K562 (cell line): ENCODE results near the gene COL8A2. TPM values are rescaled to one million over a fixed set of nuclear protein-coding genes. Genes with fewer than 3 reads are reported as not detected.
A peak's percentile ranks its signal among the peaks of the same experiment; 100 is the strongest.

Experiments
- ATAC-seq: fragments of 200-7000 bp; cut with Tn5 transposase; 3 replicates; pipeline ENCODE4 v1.9.1; 2020; ENCODE audit warnings: moderate library complexity
- BruUV-seq: library from RNA; stranded (reverse); fragments of 400-500 nt; replicated peaks from 2 replicates; lab custom pipeline; 2021; lab: Mats Ljungman, UMichigan
- CTCF ChIA-PET: fragments of 300-600 bp; formaldehyde crosslinking; extraction: SDS; loops from one replicate; lab custom pipeline; 2021; ENCODE audit warnings: low intra/inter-chr PET ratio; lab: Yijun Ruan, JAX
- POLR2A ChIA-PET: fragments of 300-600, 350-650 bp; sonication (Branson Sonifier 250); formaldehyde crosslinking; extraction: SDS; loops from one replicate; lab custom pipeline; 2021; ENCODE audit warnings: antibody characterized with exemption, inconsistent platforms; lab: Yijun Ruan, JAX
- DNase-seq, 4 experiments: peaks; one replicate each; pipeline versions ENCODE4 v3.0.0 to v3.0.0-alpha.2; 2011 to 2018; ENCODE audit warnings: low spot score in 3 of 4, mixed read lengths in 3 of 4; ENCODE audit errors: extremely low read depth in 1 of 4
- FAIRE-seq: peaks from 2 replicates; lab custom pipeline; 2011; peaks lifted over from hg19 to GRCh38; lab: Jason Lieb, UNC
- H2AFZ ChIP-seq: 2 replicates; pipeline ENCODE4 v1.6.0; 2011; ENCODE audit warnings: low read depth, low read length, control low read depth, inconsistent platforms
- H3K27ac ChIP-seq: fragments of 200-600 bp; 3 replicates; pipeline ENCODE4 v1.8.0; 2011; ENCODE audit warnings: low read depth, mild to moderate bottlenecking, control low read depth, inconsistent platforms, low read length, moderate library complexity, mixed read lengths; ENCODE audit errors: extremely low read depth
- H3K27me3 ChIP-seq, 2 experiments: fragments of 300-600 bp in 1 of 2; 2 replicates in 1 of 2; 3 replicates in 1 of 2; pipeline versions ENCODE4 v1.6.0 to v1.8.0; 2011; ENCODE audit warnings: inconsistent platforms in 2 of 2, low read length in 2 of 2, mild to moderate bottlenecking in 1 of 2, mixed read lengths in 1 of 2, moderate library complexity in 1 of 2; ENCODE audit not compliant: control insufficient read depth in 2 of 2, insufficient read depth in 2 of 2
- H3K36me3 ChIP-seq: fragments of 300-600 bp; 3 replicates; pipeline ENCODE4 v1.8.0; 2011; ENCODE audit warnings: mild to moderate bottlenecking, low read length, inconsistent platforms; ENCODE audit not compliant: control insufficient read depth, insufficient read depth
- H3K4me1 ChIP-seq, 2 experiments: fragments of 200-600 bp in 1 of 2; replicated peaks in 1 of 2; 2 replicates in 1 of 2; 3 replicates in 1 of 2; pipeline versions ENCODE4 v1.5.1 to v1.8.0; 2011; ENCODE audit warnings: inconsistent platforms in 2 of 2, low read length in 2 of 2, mild to moderate bottlenecking in 1 of 2, mixed read lengths in 1 of 2, moderate library complexity in 1 of 2; ENCODE audit not compliant: control insufficient read depth in 2 of 2, insufficient read depth in 2 of 2
- H3K4me2 ChIP-seq: 2 replicates; pipeline ENCODE4 v1.6.1; 2011; ENCODE audit warnings: low read length, control low read depth, inconsistent platforms, mixed read lengths; ENCODE audit not compliant: insufficient read depth
- H3K4me3 ChIP-seq: fragments of 200-600 bp; sonication (generic), shearing (Covaris generic); 2 replicates; pipeline ENCODE4 v1.5.1; 2016; ENCODE audit warnings: control low read depth, inconsistent platforms
- H3K79me2 ChIP-seq: fragments of 200-600 bp; 3 replicates; pipeline ENCODE4 v1.8.0; 2011; ENCODE audit warnings: low read length, inconsistent platforms; ENCODE audit not compliant: control insufficient read depth, insufficient read depth
- H3K9ac ChIP-seq, 2 experiments: 2 replicates each; pipeline versions ENCODE4 v1.6.0 to v1.6.1; 2011; ENCODE audit warnings: low read depth in 2 of 2, low read length in 2 of 2, control low read depth in 1 of 2, inconsistent platforms in 1 of 2, mild to moderate bottlenecking in 1 of 2, mixed read lengths in 1 of 2; ENCODE audit not compliant: insufficient read depth in 1 of 2
- H3K9me1 ChIP-seq: one replicate; pipeline ENCODE4 v1.6.0; 2011; ENCODE audit warnings: inconsistent platforms, mild to moderate bottlenecking, low read length, moderate library complexity; ENCODE audit not compliant: control insufficient read depth, insufficient read depth
- H3K9me3 ChIP-seq: replicated peaks from 2 replicates; pipeline ENCODE4 v1.5.1; 2011; ENCODE audit warnings: low read depth, low read length, inconsistent platforms; ENCODE audit not compliant: control insufficient read depth, insufficient read depth
- H4K20me1 ChIP-seq: replicated peaks from 2 replicates; pipeline ENCODE4 v1.6.1; 2011; ENCODE audit warnings: low read length, inconsistent platforms, mixed read lengths; ENCODE audit not compliant: control insufficient read depth, insufficient read depth
- ADNP ChIP-seq: fragments of 200-800 bp; sonication (Bioruptor generic); IDR thresholded peaks from 2 replicates; pipeline ENCODE4 v1.6.1; 2016; ENCODE audit warnings: missing genetic modification characterization, missing compliant biosample characterization
- BCOR ChIP-seq: fragments of 450-650 bp; IDR thresholded peaks from 2 replicates; pipeline ENCODE4 v1.6.1; 2016
- CHD4 ChIP-seq: fragments of 200-600 bp; sonication (generic); IDR thresholded peaks from 3 replicates; pipeline ENCODE4 v1.6.1; 2012; ENCODE audit warnings: low read depth, mild to moderate bottlenecking, mixed read lengths, low read length, inconsistent platforms; ENCODE audit not compliant: insufficient read depth, insufficient replicate concordance, poor library complexity, severe bottlenecking
- ESRRA ChIP-seq: fragments of 450-650 bp; IDR thresholded peaks from 2 replicates; pipeline ENCODE4 v1.6.1; 2014; ENCODE audit warnings: low read depth, mild to moderate bottlenecking, moderate library complexity, borderline replicate concordance
- HDAC1 ChIP-seq, 2 experiments: fragments of 450-650 bp; IDR thresholded peaks; 2 replicates each; pipeline ENCODE4 v1.6.1; 2016 to 2017; ENCODE audit warnings: inconsistent platforms in 1 of 2, mild to moderate bottlenecking in 1 of 2, moderate library complexity in 1 of 2
- HDAC2 ChIP-seq: fragments of 450-650 bp; IDR thresholded peaks from 2 replicates; pipeline ENCODE4 v1.6.1; 2016; ENCODE audit warnings: mild to moderate bottlenecking
- KDM1A ChIP-seq, 2 experiments: fragments of 450-650 bp; IDR thresholded peaks; 2 replicates each; pipeline ENCODE4 v1.6.1; 2016; ENCODE audit warnings: mild to moderate bottlenecking in 2 of 2
- MAFG ChIP-seq: fragments of 450-650 bp; conservative IDR thresholded peaks from 2 replicates; pipeline ENCODE4 v1.6.1; 2016; ENCODE audit warnings: missing genetic modification characterization, missing compliant biosample characterization
- RBM25 ChIP-seq: fragments of 200-400 bp; formaldehyde crosslinking; IDR thresholded peaks from 2 replicates; pipeline ENCODE4 v1.6.1; 2018; ENCODE audit warnings: low read length, low read depth, moderate library complexity; ENCODE audit not compliant: severe bottlenecking
- RCOR1 ChIP-seq, 2 experiments: IDR thresholded peaks; 2 replicates each; pipeline ENCODE4 v1.6.1; 2012; ENCODE audit warnings: low read depth in 2 of 2, low read length in 2 of 2, borderline replicate concordance in 1 of 2, improper control_type of control experiment in 1 of 2
- SAP30 ChIP-seq: fragments of 200-600 bp; sonication (generic); IDR thresholded peaks from 2 replicates; pipeline ENCODE4 v1.6.1; 2012; ENCODE audit warnings: borderline replicate concordance, low read depth, mild to moderate bottlenecking, moderate library complexity, low read length, control low read depth, inconsistent platforms; ENCODE audit not compliant: insufficient read depth, poor library complexity, severe bottlenecking
- SMARCA5 ChIP-seq: fragments of 450-650 bp; IDR thresholded peaks from 2 replicates; pipeline ENCODE4 v1.6.1; 2016
- ZNF24 ChIP-seq: fragments of 450-650 bp; IDR thresholded peaks from 2 replicates; pipeline ENCODE4 v1.6.1; 2016
- WGBS: fragments of 100-300 bp; shearing (Covaris generic); methylation state at CpG from one replicate; pipeline ENCODE4 v1.1.6; 2016; ENCODE audit warnings: low coverage, mixed read lengths; ENCODE audit not compliant: insufficient coverage; ENCODE audit errors: missing lambda C conversion rate; 5-methylcytosine and 5-hydroxymethylcytosine counted together
- in situ Hi-C: fragments of 300-500 bp; cut with MboI; formaldehyde crosslinking; loops from 4 replicates; pipeline ENCODE4 v1.15.0; 2018; ENCODE audit warnings: inconsistent platforms, mixed read lengths
- intact Hi-C: fragments of 100-400 bp; cut with micrococcal nuclease; formaldehyde crosslinking; loops from 2 replicates; pipeline ENCODE4 v1.14.2; 2022
- polyA plus RNA-seq, 8 experiments: library from polyadenylated mRNA; depleted of rRNA in 4 of 8; stranded (reverse) in 5 of 8; unstranded in 3 of 8; fragments of >200 nt; fragmentation: Nextera tagmentation in 2 of 8; fragmentation: Illumina TruSeq in 1 of 8; extraction: Ambion mirVana in 2 of 8; extraction: Trizol in 1 of 8; gene quantifications; 2 replicates each; pipeline versions ENCODE4 v1.2.1 to v1.2.3, GENCODE V29; 2011 to 2014; ENCODE audit warnings: inconsistent platforms in 1 of 8, missing spikeins in 1 of 8
- total RNA-seq, 7 experiments: library from RNA; depleted of rRNA in 6 of 7; stranded (reverse); fragments of >200 nt in 6 of 7; fragmentation: Illumina TruSeq in 2 of 7; extraction: Trizol in 2 of 7; gene quantifications; 2 replicates each; pipeline versions ENCODE4 v1.2.1 to v1.2.3, GENCODE V29; 2011 to 2021; ENCODE audit warnings: low replicate concordance in 1 of 7
- TF ChIP-seq, protein P1 (sequence below): sonication (generic); formaldehyde crosslinking; IDR thresholded peaks from 2 replicates; pipeline ENCODE4 v1.8.1; 2023; ENCODE audit warnings: mild to moderate bottlenecking, missing genetic modification reagents
- TF ChIP-seq, protein P2 (sequence below): fragments of 250-450 bp; sonication (Bioruptor Pico); IDR thresholded peaks from 2 replicates; pipeline ENCODE4 v1.5.0; 2021; ENCODE audit warnings: mild to moderate bottlenecking, moderate library complexity

COL8A2 gene
- total and polyA plus RNA-seq, 9 of the 15 experiments (the other 6 are each of a cell fraction or from before 2014, with no cell fraction given): 0.03 to 0.14 (median 0.04) TPM; not detected in 5

DNA sequence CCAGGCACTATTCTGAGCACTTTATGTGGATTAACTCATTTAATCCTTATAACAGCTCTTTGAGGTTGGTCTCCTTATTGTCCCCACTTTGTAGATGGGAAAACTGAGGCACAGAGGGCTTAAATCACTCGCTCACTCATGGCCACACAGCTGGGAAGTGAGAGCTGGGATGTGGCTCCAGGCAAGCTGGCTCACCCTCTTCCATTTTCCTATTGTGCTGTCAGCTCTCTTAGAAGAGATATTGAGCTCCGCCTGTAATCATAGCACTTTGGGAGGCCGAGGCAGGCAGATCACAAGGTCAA lies 3.8 kb upstream of the COL8A2 start:
- H3K4me2 ChIP-seq: no peak overlapping the region
- no peak overlapping the region for H2AFZ ChIP-seq
- intact Hi-C loops: no loop called here
- no peak overlapping the region for H3K4me3 ChIP-seq
- TF ChIP-seq BCOR (peak; percentile 95), ESRRA (peak; percentile 23; the same call in 1 of the 2 replicates), SMARCA5 (peak; percentile 14; the same call in 1 of the 2 replicates), HDAC1 (IDR thresholded peaks at IDR 0.05) (0 out of 4 replicates have a peak, but pooled peaks of 1 of the 2 experiments have one; percentile 26), SAP30 (no peak), ZNF24 (peak; percentile 11; the same call in 1 of the 2 replicates), HDAC2 (0 out of 2 replicates have a peak, but pooled peaks have one; percentile 57), KDM1A (IDR thresholded peaks at IDR 0.05) (peak; percentile 74 to 83), RCOR1 (IDR thresholded peaks at IDR 0.05; ENCODE audit: borderline replicate concordance in 1 of 2, low read depth in 2 of 2, low read length in 2 of 2) (peak in 1 of 2 experiments; percentile 42; a peak in 1 of 4 replicates), RBM25 (peak; percentile 94), ADNP (tag) (peak; percentile 91), MAFG (tag) (no peak), CHD4 (peak; percentile 59)
- TF ChIP-seq, protein P1, sequence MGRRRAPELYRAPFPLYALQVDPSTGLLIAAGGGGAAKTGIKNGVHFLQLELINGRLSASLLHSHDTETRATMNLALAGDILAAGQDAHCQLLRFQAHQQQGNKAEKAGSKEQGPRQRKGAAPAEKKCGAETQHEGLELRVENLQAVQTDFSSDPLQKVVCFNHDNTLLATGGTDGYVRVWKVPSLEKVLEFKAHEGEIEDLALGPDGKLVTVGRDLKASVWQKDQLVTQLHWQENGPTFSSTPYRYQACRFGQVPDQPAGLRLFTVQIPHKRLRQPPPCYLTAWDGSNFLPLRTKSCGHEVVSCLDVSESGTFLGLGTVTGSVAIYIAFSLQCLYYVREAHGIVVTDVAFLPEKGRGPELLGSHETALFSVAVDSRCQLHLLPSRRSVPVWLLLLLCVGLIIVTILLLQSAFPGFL: no peak
- TF ChIP-seq, protein P2, sequence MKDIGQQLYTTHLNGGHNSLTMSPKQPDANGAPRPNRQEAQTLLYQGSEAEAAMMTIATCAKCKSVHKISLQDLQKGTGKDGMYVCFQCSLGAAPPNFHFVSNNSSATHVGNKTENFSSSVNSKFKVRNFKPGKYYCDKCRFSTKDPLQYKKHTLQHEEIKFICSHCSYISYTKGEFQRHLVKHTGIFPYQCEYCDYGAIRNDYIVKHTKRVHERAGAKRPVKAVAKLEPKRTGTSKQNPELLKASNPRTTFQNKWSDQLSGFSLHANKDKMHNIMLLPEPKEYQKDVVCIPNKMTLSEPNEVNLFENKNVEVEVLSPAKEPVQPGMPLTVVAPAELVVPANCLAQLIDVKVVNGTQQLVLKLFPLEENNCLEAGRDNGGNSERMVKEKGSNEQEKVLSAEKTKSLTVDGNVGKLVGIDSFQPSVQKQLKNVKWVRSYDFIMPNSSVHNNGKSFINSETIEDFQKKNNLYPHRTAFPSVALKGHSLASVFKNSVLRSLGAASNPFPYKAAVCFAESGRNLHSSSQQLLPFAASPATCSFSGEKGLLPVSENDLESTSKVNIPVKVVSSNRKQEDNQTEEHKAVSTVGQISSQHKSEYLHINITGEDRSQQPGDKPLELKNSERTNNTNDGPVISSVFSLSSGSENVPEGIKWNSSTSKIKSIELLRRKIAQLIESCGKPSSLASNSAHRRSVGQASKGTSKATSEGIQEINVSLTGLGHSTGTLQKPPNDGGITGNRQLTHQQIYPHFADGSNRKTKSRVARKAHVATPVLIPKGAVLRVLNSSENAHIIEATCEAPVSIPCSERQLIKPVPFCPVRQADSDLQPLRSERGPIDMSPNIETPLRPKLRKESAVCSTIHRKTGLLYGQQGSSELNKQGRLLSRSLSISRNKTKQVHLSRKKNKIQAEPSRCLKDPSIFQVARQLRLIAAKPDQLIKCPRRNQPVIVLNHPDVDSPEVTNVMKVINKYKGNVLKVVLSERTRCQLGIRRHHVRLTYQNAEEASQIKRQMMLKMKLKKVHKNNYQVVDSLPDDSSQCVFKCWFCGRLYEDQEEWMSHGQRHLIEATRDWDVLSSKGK (CRISPR knock-in tag): no peak
- TF ChIP-seq, all 486 proteins: peak for 11
- no peaks in the 10 kb centered on the region for H3K79me2 ChIP-seq
- ChIA-PET CTCF (interaction anchor here (0.6 kb wide), 1 partner anchor 1067 kb away, joined by 3 read pairs; no protein-coding TSS in a partner anchor), POLR2A (interaction anchor here (0.7 to 2.3 kb wide), 4 partner anchors 11 to 55 kb away, joined by 3 to 19 read pairs (median 4); partner anchors contain the start of gene TRAPPC3)
- 49% methylated on average over 3 of the region's 3 CpGs for WGBS
- H4K20me1 ChIP-seq: no peaks in the 10 kb centered on the region
- H3K9ac ChIP-seq: no peak overlapping the region
- ATAC-seq: no peak
- BruUV-seq: no TSS peak
- H3K9me1 ChIP-seq: no peaks in the 10 kb centered on the region
- H3K9me3 ChIP-seq: no peaks in the 10 kb centered on the region
- in situ Hi-C loops: no loop called here
- no peak for DNase-seq
- H3K36me3 ChIP-seq: no peaks in the 10 kb centered on the region
- FAIRE-seq: no peak
- H3K27ac ChIP-seq: no peak overlapping the region
- no peaks in the 10 kb centered on the region for H3K27me3 ChIP-seq
- H3K4me1 ChIP-seq: peaks cover 16 to 42% of the 10 kb centered on the region in 2 experiments
